ENCODE results near the gene POLA1.

- no peak for TF ChIP-seq POLR2A (IDR thresholded peaks at IDR 0.05; ENCODE audit: low read depth)
- TF ChIP-seq, protein P1, sequence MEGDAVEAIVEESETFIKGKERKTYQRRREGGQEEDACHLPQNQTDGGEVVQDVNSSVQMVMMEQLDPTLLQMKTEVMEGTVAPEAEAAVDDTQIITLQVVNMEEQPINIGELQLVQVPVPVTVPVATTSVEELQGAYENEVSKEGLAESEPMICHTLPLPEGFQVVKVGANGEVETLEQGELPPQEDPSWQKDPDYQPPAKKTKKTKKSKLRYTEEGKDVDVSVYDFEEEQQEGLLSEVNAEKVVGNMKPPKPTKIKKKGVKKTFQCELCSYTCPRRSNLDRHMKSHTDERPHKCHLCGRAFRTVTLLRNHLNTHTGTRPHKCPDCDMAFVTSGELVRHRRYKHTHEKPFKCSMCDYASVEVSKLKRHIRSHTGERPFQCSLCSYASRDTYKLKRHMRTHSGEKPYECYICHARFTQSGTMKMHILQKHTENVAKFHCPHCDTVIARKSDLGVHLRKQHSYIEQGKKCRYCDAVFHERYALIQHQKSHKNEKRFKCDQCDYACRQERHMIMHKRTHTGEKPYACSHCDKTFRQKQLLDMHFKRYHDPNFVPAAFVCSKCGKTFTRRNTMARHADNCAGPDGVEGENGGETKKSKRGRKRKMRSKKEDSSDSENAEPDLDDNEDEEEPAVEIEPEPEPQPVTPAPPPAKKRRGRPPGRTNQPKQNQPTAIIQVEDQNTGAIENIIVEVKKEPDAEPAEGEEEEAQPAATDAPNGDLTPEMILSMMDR (IDR thresholded peaks at IDR 0.05) = no peak
- no peak for TF ChIP-seq POLR2AphosphoS5 (IDR thresholded peaks at IDR 0.05)
- no peak for TF ChIP-seq EP300 (IDR thresholded peaks at IDR 0.05)
Observed at GRCh38 chrX:24646745-24647182, 47.0 kb upstream of the POLA1 start.
